SK-N-SH treated with all-trans-retinoic acid at 6 μM for 48 hours (cell line): ENCODE measurements around the gene PPP1CC.

Experiments
- ATAC-seq: fragments of 200-7000 bp; cut with Tn5 transposase; 3 replicates; pipeline ENCODE4 v1.9.1; 2020; ENCODE audit warnings: mild to moderate bottlenecking, moderate library complexity
- BACH2 ChIP-seq: fragments of 250-450 bp; sonication (Bioruptor Pico); IDR thresholded peaks from 2 replicates; pipeline ENCODE4 v1.9.0; 2021; ENCODE audit warnings: mild to moderate bottlenecking, borderline replicate concordance
- CSDC2 ChIP-seq: fragments of 250-450 bp; sonication (Bioruptor Pico); IDR thresholded peaks from 2 replicates; pipeline ENCODE4 v1.5.0; 2020; ENCODE audit warnings: mild to moderate bottlenecking, moderate library complexity
- CSRNP3 ChIP-seq: fragments of 250-450 bp; sonication (Bioruptor Pico); IDR thresholded peaks from 2 replicates; pipeline ENCODE4 v1.5.1; 2021; ENCODE audit warnings: mild to moderate bottlenecking, moderate library complexity
- ESRRG ChIP-seq: fragments of 250-450 bp; sonication (Bioruptor Pico); IDR thresholded peaks from 2 replicates; pipeline ENCODE4 v1.6.1; 2021; ENCODE audit warnings: mild to moderate bottlenecking
- GLIS3 ChIP-seq: fragments of 250-450 bp; sonication (Bioruptor Pico); IDR thresholded peaks from 2 replicates; pipeline ENCODE4 v1.5.0; 2020; ENCODE audit warnings: mild to moderate bottlenecking, moderate library complexity
- ISL1 ChIP-seq: fragments of 250-450 bp; sonication (Bioruptor Pico); IDR thresholded peaks from 2 replicates; pipeline ENCODE4 v2.1.2; 2022; ENCODE audit warnings: mild to moderate bottlenecking, moderate library complexity
- OSR1 ChIP-seq: fragments of 250-450 bp; sonication (Bioruptor Pico); IDR thresholded peaks from 2 replicates; pipeline ENCODE4 v1.8.0; 2022; ENCODE audit warnings: moderate library complexity, mild to moderate bottlenecking, inconsistent platforms
- PPARA ChIP-seq: fragments of 250-450 bp; sonication (Bioruptor Pico); IDR thresholded peaks from 2 replicates; pipeline ENCODE4 v1.5.0; 2020; ENCODE audit warnings: mild to moderate bottlenecking, borderline replicate concordance
- RARB ChIP-seq: fragments of 250-450 bp; sonication (Bioruptor Pico); IDR thresholded peaks from 2 replicates; pipeline ENCODE4 v1.8.0; 2021; ENCODE audit warnings: mild to moderate bottlenecking, moderate library complexity
- SNAI2 ChIP-seq: fragments of 250-450 bp; sonication (Bioruptor Pico); IDR thresholded peaks from 2 replicates; pipeline ENCODE4 v1.5.0; 2020; ENCODE audit warnings: mild to moderate bottlenecking, moderate library complexity
- TCF4 ChIP-seq: fragments of 250-450 bp; sonication (Bioruptor Pico); IDR thresholded peaks from 2 replicates; pipeline ENCODE4 v1.8.0; 2021; ENCODE audit warnings: mild to moderate bottlenecking, moderate library complexity, borderline replicate concordance
- ZC3H10 ChIP-seq: fragments of 250-450 bp; sonication (Bioruptor Pico); IDR thresholded peaks from 2 replicates; pipeline ENCODE4 v1.5.1; 2021; ENCODE audit warnings: mild to moderate bottlenecking, moderate library complexity
- ZFP3 ChIP-seq: fragments of 250-450 bp; sonication (Bioruptor Pico); IDR thresholded peaks from 2 replicates; pipeline ENCODE4 v1.5.0; 2020; ENCODE audit warnings: mild to moderate bottlenecking, moderate library complexity
- ZFP30 ChIP-seq: fragments of 450-650 bp; formaldehyde crosslinking; IDR thresholded peaks from 2 replicates; pipeline ENCODE4 v1.5.0; 2022; ENCODE audit warnings: mild to moderate bottlenecking, moderate library complexity
- ZNF565 ChIP-seq: fragments of 450-650 bp; formaldehyde crosslinking; conservative IDR thresholded peaks from 2 replicates; pipeline ENCODE4 v1.5.0; 2020; ENCODE audit warnings: low read depth, mild to moderate bottlenecking, moderate library complexity
- ZNF70 ChIP-seq: fragments of 450-650 bp; formaldehyde crosslinking; IDR thresholded peaks from 2 replicates; pipeline ENCODE4 v1.5.0; 2020; ENCODE audit warnings: mild to moderate bottlenecking, moderate library complexity
- ZNF8 ChIP-seq: fragments of 450-650 bp; formaldehyde crosslinking; IDR thresholded peaks from 2 replicates; pipeline ENCODE4 v1.5.0; 2020; ENCODE audit warnings: mild to moderate bottlenecking, moderate library complexity
- TF ChIP-seq, protein P1 (sequence below): fragments of 250-450 bp; sonication (Bioruptor Pico); IDR thresholded peaks from 2 replicates; pipeline ENCODE4 v1.8.0; 2020; ENCODE audit warnings: mild to moderate bottlenecking, moderate library complexity, borderline replicate concordance
- TF ChIP-seq, protein P2 (sequence below): fragments of 250-450 bp; sonication (Bioruptor Pico); IDR thresholded peaks from 2 replicates; pipeline ENCODE4 v1.5.1; 2020; ENCODE audit warnings: low read depth, mild to moderate bottlenecking, moderate library complexity
- TF ChIP-seq, protein P3 (sequence below): fragments of 250-450 bp; sonication (Bioruptor Pico); IDR thresholded peaks from 2 replicates; pipeline ENCODE4 v1.8.0; 2021; ENCODE audit warnings: low read depth, mild to moderate bottlenecking, moderate library complexity, borderline replicate concordance
- TF ChIP-seq, protein P4 (sequence below): fragments of 250-450 bp; sonication (Bioruptor Pico); IDR thresholded peaks from 2 replicates; pipeline ENCODE4 v1.5.0; 2020; ENCODE audit warnings: mild to moderate bottlenecking, moderate library complexity

PPP1CC gene

DNA sequence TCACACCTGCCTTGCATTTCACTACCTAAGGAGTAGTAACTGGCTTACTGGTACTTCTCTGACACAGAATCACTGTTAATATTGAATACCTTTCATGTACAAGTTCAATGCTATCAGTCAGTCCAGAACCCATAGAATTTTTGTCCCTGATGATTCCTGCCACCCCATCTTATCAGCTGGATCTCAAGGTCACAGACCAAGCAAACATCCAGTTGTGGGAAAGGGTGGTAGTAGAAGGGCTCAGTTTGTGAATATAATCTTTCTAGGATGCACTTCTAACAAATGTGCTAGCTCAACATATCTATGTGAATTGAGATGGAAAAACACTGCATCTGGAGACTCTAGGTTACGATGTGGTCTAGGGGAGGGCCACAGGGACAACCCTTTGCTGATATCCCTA is 14.1 kb downstream of the PPP1CC start:
- TF ChIP-seq ZFP30 (CRISPR knock-in tag): no peak
- TF ChIP-seq BACH2 (CRISPR knock-in tag): no peak
- no peak for TF ChIP-seq PPARA (CRISPR knock-in tag)
- TF ChIP-seq, protein P1, sequence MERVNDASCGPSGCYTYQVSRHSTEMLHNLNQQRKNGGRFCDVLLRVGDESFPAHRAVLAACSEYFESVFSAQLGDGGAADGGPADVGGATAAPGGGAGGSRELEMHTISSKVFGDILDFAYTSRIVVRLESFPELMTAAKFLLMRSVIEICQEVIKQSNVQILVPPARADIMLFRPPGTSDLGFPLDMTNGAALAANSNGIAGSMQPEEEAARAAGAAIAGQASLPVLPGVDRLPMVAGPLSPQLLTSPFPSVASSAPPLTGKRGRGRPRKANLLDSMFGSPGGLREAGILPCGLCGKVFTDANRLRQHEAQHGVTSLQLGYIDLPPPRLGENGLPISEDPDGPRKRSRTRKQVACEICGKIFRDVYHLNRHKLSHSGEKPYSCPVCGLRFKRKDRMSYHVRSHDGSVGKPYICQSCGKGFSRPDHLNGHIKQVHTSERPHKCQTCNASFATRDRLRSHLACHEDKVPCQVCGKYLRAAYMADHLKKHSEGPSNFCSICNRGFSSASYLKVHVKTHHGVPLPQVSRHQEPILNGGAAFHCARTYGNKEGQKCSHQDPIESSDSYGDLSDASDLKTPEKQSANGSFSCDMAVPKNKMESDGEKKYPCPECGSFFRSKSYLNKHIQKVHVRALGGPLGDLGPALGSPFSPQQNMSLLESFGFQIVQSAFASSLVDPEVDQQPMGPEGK (CRISPR knock-in tag): no peak
- no peak for TF ChIP-seq ZNF8 (CRISPR knock-in tag)
- no peak for ATAC-seq

DNA sequence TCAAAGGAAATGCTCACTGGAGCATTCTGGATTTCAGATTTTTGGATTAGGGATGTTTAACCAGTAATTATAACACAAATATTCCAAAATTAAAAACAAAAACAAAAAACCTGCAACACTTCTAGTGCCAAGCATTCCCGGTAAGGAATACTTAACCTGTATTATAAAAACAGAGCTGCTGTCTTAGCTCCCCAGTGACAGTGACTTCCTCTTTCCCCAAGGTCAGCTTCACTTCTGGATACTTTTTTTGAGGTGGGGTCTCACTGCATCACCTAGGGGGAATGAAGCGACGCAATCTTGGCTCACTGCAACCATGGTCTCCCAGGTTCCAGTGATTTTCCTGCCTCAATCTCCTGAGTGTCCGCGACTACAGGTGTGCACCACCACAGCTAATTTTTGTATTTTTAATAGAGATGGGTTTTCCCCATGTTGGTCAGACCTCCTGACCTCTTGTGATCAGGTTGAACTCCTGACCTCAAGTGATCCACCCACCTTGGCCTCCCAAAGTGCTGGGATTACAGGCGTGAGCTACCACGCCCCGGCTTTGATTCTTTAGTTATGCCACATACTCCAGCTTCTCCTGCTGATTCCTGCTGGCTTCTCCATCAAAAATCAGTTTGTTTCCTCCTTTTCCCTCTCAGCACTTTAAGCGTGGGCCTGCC is 15.9 kb downstream of the PPP1CC start:
- no peak for ATAC-seq
- TF ChIP-seq ISL1 (CRISPR knock-in tag): no peak
- no peak for TF ChIP-seq SNAI2 (CRISPR knock-in tag)
- TF ChIP-seq PPARA (CRISPR knock-in tag): no peak
- no peak for TF ChIP-seq RARB (CRISPR knock-in tag)
- no peak for TF ChIP-seq ZC3H10
- TF ChIP-seq ZFP3 (CRISPR knock-in tag): no peak
- TF ChIP-seq OSR1 (CRISPR knock-in tag): no peak
- no peak for TF ChIP-seq GLIS3 (CRISPR knock-in tag)
- no peak for TF ChIP-seq BACH2 (CRISPR knock-in tag)
- TF ChIP-seq, protein P2, sequence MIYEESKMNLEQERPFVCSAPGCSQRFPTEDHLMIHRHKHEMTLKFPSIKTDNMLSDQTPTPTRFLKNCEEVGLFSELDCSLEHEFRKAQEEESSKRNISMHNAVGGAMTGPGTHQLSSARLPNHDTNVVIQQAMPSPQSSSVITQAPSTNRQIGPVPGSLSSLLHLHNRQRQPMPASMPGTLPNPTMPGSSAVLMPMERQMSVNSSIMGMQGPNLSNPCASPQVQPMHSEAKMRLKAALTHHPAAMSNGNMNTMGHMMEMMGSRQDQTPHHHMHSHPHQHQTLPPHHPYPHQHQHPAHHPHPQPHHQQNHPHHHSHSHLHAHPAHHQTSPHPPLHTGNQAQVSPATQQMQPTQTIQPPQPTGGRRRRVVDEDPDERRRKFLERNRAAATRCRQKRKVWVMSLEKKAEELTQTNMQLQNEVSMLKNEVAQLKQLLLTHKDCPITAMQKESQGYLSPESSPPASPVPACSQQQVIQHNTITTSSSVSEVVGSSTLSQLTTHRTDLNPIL (CRISPR knock-in tag): no peak
- no peak for TF ChIP-seq ZNF70
- no peak for TF ChIP-seq ZNF565 (CRISPR knock-in tag)
- TF ChIP-seq, protein P3, sequence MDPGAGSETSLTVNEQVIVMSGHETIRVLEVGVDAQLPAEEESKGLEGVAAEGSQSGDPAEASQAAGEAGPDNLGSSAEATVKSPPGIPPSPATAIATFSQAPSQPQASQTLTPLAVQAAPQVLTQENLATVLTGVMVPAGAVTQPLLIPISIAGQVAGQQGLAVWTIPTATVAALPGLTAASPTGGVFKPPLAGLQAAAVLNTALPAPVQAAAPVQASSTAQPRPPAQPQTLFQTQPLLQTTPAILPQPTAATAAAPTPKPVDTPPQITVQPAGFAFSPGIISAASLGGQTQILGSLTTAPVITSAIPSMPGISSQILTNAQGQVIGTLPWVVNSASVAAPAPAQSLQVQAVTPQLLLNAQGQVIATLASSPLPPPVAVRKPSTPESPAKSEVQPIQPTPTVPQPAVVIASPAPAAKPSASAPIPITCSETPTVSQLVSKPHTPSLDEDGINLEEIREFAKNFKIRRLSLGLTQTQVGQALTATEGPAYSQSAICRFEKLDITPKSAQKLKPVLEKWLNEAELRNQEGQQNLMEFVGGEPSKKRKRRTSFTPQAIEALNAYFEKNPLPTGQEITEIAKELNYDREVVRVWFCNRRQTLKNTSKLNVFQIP: no peak
- no peak for TF ChIP-seq CSDC2 (CRISPR knock-in tag)
- no peak for TF ChIP-seq ZFP30 (CRISPR knock-in tag)
- TF ChIP-seq, protein P4, sequence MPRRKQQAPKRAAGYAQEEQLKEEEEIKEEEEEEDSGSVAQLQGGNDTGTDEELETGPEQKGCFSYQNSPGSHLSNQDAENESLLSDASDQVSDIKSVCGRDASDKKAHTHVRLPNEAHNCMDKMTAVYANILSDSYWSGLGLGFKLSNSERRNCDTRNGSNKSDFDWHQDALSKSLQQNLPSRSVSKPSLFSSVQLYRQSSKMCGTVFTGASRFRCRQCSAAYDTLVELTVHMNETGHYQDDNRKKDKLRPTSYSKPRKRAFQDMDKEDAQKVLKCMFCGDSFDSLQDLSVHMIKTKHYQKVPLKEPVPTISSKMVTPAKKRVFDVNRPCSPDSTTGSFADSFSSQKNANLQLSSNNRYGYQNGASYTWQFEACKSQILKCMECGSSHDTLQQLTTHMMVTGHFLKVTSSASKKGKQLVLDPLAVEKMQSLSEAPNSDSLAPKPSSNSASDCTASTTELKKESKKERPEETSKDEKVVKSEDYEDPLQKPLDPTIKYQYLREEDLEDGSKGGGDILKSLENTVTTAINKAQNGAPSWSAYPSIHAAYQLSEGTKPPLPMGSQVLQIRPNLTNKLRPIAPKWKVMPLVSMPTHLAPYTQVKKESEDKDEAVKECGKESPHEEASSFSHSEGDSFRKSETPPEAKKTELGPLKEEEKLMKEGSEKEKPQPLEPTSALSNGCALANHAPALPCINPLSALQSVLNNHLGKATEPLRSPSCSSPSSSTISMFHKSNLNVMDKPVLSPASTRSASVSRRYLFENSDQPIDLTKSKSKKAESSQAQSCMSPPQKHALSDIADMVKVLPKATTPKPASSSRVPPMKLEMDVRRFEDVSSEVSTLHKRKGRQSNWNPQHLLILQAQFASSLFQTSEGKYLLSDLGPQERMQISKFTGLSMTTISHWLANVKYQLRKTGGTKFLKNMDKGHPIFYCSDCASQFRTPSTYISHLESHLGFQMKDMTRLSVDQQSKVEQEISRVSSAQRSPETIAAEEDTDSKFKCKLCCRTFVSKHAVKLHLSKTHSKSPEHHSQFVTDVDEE (CRISPR knock-in tag): no peak
- TF ChIP-seq ESRRG (CRISPR knock-in tag): no peak
- TF ChIP-seq TCF4 (CRISPR knock-in tag): no peak
- TF ChIP-seq CSRNP3 (CRISPR knock-in tag): no peak
- TF ChIP-seq, protein P1 (CRISPR knock-in tag): no peak
- TF ChIP-seq, all 23 proteins: peak for 0
